ENCODE measurements around the gene HEPACAM2. TPM values are rescaled to one million over a fixed set of nuclear protein-coding genes. Genes with fewer than 3 reads are reported as not detected.

The HEPACAM2 gene
- total RNA-seq, 4 donors from 2014 or later, result 0.19 to 0.54 TPM; not detected in 2

DNA sequence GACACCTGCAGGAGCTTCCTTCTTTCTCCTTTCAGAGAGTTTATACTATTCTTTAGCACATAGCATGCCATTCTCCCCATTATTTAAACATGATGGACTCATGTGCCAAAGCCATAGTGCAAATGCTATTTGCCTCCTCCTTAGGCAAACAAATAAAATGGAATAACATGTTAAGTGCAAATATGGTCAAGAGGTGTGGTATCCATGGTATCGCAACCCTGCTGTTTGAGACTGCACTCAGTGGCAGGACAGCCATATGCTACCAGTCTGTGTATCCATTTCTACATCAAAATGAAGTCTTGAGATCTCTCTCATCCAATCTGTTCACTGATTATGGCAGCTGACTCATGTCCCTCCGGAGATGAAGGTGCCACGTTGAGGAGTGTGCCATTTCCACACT, 22.8 kb downstream of the HEPACAM2 start:
- no peak for DNase-seq (ENCODE audit: low spot score in 2 of 2)
- intact Hi-C loops (cut with DNase I; ENCODE audit: low total_unique reads), result no loop called here
- TF ChIP-seq, protein P1, sequence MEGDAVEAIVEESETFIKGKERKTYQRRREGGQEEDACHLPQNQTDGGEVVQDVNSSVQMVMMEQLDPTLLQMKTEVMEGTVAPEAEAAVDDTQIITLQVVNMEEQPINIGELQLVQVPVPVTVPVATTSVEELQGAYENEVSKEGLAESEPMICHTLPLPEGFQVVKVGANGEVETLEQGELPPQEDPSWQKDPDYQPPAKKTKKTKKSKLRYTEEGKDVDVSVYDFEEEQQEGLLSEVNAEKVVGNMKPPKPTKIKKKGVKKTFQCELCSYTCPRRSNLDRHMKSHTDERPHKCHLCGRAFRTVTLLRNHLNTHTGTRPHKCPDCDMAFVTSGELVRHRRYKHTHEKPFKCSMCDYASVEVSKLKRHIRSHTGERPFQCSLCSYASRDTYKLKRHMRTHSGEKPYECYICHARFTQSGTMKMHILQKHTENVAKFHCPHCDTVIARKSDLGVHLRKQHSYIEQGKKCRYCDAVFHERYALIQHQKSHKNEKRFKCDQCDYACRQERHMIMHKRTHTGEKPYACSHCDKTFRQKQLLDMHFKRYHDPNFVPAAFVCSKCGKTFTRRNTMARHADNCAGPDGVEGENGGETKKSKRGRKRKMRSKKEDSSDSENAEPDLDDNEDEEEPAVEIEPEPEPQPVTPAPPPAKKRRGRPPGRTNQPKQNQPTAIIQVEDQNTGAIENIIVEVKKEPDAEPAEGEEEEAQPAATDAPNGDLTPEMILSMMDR (IDR thresholded peaks at IDR 0.05), result no peak
- no peak for TF ChIP-seq POLR2A (IDR thresholded peaks at IDR 0.05)
- WGBS, 2 donors, result 77 to 85% methylated on average over 3 of the region's 3 CpGs
- no peak overlapping the region for H3K4me3 ChIP-seq (ENCODE audit: low read depth, poor library complexity, severe bottlenecking)

DNA sequence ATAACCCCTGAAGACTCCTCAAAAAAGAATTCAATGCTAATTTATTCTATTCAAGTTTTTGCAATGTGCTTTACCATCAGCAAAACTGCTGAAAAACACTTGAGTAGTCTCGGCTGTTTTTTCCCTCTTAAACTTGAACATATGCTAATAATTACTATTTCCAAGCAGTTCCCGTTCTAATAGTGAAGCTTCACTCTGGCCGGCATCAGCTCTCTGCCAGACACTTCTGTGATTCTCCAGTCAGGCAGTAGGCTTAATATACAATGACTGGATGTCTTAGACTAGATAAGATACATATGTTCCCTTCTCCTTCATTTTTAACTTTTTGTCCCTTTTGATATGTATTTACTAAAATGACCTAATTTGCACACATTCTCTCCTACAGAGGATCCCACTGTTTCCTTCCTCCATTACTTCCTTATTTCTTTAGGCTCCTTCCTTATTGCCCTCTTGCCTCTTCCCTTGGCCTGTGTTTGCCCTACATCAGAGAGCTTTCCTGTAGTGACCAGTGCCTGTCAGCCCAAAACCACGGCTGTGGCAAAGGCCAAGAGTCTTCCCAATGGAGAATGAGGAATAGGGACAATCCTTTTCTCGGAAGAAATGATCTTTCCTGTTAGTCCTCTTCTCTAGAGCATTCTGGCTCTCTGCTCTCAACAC, 23.5 kb downstream of the HEPACAM2 start:
- DNase-seq (ENCODE audit: low spot score in 2 of 2), result no peak
- intact Hi-C loops (cut with DNase I; ENCODE audit: low total_unique reads), result no loop called here

DNA sequence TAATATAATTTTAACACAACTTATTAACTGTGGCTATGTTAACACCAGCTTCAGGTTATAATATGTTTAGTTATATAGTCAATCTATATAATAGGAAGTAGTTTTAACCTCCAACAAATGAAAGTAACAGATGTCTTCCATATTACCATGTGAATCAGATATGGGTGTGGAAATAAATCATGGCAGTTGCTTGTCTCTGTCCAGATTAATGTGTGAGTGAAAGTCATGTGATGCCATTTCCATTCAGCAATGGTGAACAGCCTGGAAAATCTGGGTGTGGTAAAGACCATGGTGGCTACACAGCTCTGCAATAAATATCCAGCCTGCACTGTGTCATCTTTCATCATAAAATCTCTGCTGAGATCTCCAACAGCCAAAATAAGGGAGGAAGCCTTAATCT, 27.8 kb downstream of the HEPACAM2 start:
- no peak for DNase-seq (ENCODE audit: low spot score in 2 of 2)
- TF ChIP-seq POLR2A (IDR thresholded peaks at IDR 0.05), result no peak
- TF ChIP-seq, protein P1 (IDR thresholded peaks at IDR 0.05), result no peak
- intact Hi-C loops (cut with DNase I; ENCODE audit: low total_unique reads), result no loop called here

More for the DNA sequence above, 23.5 kb downstream of the HEPACAM2 start:
- 48 to 66% methylated on average over 5 of the region's 5 CpGs for WGBS, 2 donors
- no peak overlapping the region for H3K4me3 ChIP-seq (ENCODE audit: low read depth, poor library complexity, severe bottlenecking)
- no peak for TF ChIP-seq POLR2A (IDR thresholded peaks at IDR 0.05)
- TF ChIP-seq, protein P1 (IDR thresholded peaks at IDR 0.05), result no peak

DNA sequence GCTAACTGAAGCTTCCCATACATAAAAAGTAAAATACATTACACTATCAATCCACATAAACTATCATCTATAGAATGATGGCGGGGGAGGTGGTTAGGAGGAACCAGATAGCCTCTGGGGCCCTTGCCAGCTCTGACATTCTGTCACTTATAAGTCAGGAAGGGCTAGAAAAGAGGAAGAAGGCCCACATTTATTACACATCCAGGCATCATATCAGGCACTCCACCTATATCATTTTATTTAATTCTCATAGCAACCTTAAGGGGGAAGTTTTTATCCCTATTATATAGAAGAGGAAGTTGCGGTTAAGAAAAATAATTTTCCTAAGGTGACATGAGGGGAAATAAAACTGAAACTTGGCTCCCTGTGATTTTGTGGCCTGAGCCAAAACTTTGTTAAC, 29.9 kb downstream of the HEPACAM2 start:
- 68 to 84% methylated on average over 2 of the region's 2 CpGs for WGBS, 2 donors

More for the DNA sequence above, 27.8 kb downstream of the HEPACAM2 start:
- no peak overlapping the region for H3K4me3 ChIP-seq (ENCODE audit: low read depth, poor library complexity, severe bottlenecking)

DNA sequence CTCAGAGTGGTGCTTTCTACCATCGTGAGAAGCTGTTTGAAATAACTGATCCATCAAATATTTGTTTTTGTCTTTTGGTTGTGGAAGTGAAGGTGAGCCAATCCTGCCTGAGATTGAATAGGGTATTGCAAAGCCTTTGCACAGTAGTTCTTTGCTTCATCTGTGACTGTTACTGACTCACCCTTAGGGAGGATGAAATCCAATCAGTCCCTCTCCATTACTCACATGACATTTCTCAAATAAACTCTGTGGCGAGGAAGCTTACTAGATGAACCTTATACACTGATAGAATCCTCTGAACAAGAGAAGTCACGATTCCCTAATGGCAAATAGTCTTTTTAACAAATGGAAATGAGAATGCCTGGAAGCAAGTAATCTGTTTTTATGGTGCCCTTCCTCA, 31.9 kb downstream of the HEPACAM2 start:
- no peak for TF ChIP-seq POLR2A (IDR thresholded peaks at IDR 0.05)
- WGBS, 2 donors, result 53 to 63% methylated on average over 3 of the region's 3 CpGs
- no peak overlapping the region for H3K4me3 ChIP-seq (ENCODE audit: low read depth, poor library complexity, severe bottlenecking)
- intact Hi-C loops (cut with DNase I; ENCODE audit: low total_unique reads), result no loop called here
- DNase-seq (ENCODE audit: low spot score in 2 of 2), result no peak

More for the DNA sequence above, 29.9 kb downstream of the HEPACAM2 start:
- no peak overlapping the region for H3K4me3 ChIP-seq (ENCODE audit: low read depth, poor library complexity, severe bottlenecking)
- DNase-seq (ENCODE audit: low spot score in 2 of 2), result no peak
- intact Hi-C loops (cut with DNase I; ENCODE audit: low total_unique reads), result no loop called here
- TF ChIP-seq, protein P1 (IDR thresholded peaks at IDR 0.05), result no peak
- no peak for TF ChIP-seq POLR2A (IDR thresholded peaks at IDR 0.05)

DNA sequence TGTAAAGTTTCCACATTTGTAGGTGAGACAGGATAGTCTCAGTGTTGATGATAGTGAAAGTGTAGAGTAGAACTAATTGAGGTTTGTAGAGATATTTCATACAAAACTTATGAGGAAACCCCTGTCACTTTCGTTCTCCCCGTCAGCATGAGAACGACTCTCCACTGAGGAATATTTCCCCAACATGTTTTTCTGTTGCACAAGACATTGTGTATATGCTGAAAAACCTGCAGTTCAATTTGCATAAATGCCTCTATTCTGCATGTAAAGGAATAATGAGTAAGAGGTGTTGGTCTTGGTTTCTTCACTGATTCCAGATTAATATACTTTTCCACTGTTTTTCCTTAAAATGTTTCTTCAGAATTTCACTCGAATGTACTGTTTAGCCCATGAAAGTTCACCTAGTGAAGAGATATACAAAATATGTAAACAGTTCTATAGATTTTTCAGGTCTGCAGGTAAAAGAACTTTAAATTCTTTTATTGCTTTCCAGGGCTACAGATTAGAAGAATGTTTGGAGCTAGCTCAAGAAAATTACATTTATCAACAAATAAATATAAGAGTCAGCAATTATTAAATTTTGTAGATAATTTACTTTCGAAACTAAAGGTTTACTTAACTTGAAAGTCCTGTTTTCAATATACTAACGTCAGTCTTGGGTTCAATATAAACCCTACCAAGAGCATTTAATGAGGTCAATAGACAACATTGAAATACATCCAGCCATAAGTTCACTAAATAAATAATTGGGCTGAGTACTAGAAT, 37.2 kb downstream of the HEPACAM2 start:
- no peak overlapping the region for H3K4me3 ChIP-seq (ENCODE audit: low read depth, poor library complexity, severe bottlenecking)
- TF ChIP-seq, protein P1 (IDR thresholded peaks at IDR 0.05), result no peak
- TF ChIP-seq POLR2A (IDR thresholded peaks at IDR 0.05), result no peak
- WGBS, 2 donors, result 66 to 71% methylated on average over 6 of the region's 6 CpGs
- no peak for DNase-seq (ENCODE audit: low spot score in 2 of 2)
- intact Hi-C loops (cut with DNase I; ENCODE audit: low total_unique reads), result no loop called here
